Stimulated activated CD8-positive, alpha-beta memory T cell treated with anti-CD3 and anti-CD28 coated beads, Interleukin-12 subunit alpha, Interleukin-12 subunit beta, amount 100 ng/mL, for 24 hours (primary cell): ENCODE results near the gene EI24.
"Not testable (repeated sequence)": the region's sequence is repeated elsewhere in the genome, so short reads cannot be mapped to it uniquely, and the experiment has no call there.

Source experiments
- DNase-seq: peaks from one replicate; pipeline ENCODE4 v3.0.0-alpha.2; 2020; ENCODE audit errors: extremely low read depth

Gene EI24

DNA sequence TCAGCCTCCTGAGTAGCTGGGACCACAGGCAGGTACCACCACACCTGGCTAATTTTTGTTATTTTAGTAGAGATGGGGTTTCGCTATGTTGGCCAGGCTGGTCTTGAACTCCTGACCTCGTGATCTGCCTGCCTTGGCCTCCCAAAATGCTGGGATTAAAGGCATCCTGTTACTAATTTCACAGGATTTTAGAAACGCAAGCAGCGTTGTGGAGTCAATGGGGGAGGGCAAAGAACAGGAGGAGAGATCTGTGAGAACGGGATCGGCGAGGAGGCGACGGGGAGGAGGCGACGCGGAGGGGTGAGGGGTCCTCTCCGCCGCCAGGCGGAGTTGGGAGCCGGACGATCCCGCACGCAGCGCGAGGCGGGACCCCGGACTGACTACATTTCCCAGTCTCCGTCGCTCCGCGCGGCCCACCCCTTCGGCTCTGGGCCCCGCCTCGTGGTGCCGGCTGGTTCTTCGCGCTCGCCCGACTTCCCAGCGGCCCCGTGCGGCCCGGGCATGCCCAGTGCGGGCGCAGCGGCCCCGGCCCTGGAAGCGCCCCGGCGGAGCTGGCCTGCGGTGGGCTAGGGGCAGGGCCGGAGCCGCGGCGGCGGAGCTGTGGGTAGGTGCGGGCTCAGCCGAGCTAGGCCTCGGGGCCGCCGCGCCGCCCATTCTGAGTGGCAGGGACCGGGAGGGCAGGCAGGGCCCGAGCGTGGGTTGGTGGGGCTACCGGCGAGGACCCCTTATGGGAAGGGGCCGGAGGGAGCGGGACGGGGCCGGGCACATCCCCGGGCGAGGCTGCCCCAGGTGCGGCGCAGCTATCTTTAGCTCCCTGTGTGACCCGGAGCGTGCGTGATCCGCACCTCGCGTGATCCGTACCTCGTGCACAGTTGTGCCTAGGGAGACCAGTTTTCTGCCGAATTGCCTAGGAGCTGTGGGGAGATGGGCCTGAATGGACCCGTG, at the start of gene EI24:
TSS of gene EI24 (plus strand) at position 508 of the 945 bp plus-strand sequence. CDS start 3,051 bp downstream, outside the sequence.
- peak; percentile 85 for DNase-seq

DNA sequence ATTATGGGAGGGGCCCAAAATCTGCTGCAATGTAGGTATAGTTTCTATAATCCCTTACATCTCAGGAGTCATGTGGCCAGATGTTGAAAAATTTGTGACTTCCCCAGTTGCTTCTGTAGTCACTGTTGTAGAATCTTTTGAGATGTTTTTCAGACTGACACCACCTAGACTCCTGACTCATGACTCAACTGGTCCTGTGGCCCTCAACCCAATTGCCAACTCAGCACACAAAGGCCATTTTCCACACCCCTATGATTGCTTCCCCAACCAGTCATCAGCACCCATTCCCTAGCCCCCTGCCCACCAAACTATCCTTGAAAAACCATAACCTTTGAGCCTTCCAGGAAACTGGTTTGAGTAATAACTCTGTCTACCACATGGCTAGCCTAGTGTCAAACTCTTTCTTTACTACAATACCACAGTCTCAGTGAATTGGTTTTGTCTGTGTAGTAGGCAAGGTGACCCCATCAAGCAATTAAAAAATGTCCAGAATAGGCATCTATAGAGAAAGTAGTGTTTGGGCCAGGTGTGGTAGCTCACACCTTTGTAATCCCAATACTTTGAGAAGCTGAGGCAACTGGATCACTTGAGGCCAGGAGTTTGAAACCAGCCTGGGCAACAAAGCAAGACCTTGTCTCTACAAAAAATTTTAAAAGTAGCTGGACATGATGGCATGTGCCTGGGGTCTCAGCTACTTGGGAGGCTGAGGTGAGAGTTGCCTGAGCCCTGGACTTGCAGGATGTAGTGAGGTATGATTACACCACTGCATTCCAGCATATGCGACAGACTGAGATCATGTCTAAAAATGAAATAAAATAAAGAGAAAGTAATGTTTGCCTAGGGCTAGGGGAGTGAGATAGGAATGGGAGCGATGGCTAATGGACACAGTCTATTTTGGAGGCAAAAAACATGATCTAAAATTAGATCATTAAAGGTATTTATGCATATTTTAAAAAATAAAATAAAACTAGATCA, 49.1 kb upstream of the EI24 start:
- no peak for DNase-seq

DNA sequence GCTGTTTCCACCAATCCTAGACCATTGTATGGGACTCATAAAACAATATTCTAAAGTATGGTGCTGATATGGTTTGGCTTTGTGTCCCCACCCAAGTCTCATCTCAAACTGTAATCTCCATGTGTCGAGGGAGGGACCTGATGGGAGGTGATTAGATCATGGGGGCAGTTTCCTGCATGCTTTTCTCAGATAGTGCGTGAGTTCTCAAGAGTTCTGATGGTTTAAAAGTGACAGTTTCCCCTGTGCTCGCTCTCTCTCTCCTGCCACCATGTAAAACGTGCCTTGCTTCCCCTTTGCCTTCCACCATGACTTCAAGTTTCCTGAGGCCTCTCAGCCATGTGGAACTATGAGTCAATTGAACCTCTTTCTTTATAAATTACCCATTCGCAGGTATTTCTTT, 44.0 kb upstream of the EI24 start:
- DNase-seq, result no peak

DNA sequence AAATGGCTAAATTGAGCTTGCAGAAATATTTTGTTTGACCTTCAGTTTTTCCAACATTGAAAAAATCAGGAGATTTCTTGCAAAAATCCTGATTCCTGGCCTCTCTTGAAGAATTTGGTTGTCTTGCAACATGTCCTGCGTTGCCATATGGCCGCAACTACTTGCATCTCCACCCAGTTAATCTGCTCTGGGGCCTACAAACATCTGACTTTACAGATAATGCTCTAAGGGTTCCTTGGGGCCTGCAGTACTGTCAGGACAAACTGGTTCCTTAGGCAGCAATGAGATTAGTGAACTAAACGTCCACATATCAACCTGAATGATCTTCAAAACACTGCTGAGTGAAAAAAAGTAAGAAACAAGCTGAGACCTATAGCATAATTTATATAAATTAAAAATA, 36.6 kb upstream of the EI24 start:
- DNase-seq, result no peak

DNA sequence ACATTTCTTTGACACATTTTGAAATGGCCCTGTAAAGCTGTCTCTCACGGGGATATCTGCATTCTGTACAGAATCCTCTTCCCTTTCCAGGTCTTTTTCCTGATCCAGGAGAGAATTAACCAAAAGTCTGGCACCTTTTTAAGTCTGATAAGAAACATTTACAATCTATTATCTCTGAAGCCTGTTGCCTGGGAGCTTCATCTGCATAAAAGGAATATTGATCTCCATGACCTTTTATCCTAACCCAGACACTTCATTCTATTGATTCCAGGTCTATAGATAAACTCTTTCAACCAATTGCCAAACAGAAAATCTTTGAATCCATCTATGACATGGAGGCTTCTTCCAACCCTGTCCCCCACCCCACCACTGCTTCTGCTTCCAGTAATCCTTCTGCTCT, 33.7 kb upstream of the EI24 start:
- DNase-seq, result no peak

DNA sequence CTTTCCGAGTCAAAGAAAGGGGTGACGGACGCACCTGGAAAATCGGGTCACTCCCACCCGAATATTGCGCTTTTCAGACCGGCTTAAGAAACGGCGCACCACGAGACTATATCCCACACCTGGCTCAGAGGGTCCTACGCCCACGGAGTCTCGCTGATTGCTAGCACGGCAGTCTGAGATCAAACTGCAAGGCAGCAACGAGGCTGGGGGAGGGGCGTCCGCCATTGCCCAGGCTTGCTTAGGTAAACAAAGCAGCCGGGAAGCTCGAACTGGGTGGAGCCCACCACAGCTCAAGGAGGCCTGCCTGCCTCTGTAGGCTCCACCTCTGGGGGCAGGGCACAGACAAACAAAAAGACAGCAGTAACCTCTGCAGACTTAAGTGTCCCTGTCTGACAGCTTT, 32.4 kb upstream of the EI24 start:
- DNase-seq, result not testable (repeated sequence)

DNA sequence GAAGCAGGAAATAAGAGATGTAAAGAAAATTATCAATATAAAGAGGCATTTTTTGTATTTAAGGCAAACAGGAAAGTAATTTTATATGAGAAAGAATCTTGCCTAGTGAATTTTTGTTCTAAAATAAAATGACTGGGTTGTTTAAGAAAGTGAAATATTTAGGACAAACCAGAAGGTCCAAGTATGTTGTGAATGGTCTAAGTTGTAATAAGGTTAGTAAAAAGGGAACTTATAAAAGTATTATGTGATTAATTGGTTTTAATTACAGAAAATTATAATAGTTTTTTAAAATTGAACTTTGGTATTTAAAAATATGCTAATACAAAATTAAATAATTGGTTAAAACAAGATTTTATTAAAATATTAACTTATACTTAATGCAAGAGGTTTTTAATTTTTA, 26.6 kb upstream of the EI24 start:
- DNase-seq, result no peak

DNA sequence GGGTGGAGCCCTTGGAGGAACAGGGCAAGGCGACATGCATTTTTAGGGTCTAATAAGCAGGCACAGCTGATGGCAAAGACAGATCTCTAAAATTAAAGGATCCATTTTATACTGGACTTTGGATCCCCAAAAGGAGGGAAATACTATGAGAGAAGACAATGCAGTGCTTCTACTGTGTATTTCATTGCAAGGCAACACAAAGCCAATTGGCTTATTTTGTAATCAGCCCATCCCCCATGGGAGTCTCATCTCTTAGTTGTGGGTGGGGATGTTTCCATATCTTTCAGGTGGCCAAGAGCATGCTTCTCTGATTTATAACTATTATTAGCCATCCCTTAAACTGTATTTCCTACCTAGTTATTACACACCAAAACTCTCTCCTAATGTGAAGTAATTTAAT, 18.5 kb upstream of the EI24 start:
- DNase-seq, result no peak

DNA sequence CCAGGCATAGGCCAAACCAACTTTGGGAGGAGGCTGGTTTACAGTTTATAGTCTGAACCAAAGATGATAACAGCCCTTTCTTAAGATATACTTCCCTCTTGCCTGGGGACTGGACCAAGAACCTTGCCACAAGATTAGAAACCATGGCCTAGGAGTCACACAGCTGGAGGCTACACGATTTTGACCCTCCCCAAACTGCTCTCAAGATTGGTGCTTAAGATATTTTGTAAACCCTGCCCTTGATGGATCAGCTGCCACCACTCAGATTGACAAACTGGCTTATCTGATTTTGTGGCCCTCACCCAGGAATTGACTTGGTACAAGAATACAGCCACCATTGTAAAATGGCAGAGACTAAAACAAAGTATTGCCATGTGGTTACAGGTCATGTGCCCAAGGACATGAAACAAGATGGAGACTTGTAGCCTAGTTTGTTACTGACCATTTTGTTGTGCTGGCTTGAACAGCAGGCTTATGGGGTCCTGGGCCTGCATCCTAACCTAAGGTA, 17.4 kb upstream of the EI24 start:
- DNase-seq, result no peak

DNA sequence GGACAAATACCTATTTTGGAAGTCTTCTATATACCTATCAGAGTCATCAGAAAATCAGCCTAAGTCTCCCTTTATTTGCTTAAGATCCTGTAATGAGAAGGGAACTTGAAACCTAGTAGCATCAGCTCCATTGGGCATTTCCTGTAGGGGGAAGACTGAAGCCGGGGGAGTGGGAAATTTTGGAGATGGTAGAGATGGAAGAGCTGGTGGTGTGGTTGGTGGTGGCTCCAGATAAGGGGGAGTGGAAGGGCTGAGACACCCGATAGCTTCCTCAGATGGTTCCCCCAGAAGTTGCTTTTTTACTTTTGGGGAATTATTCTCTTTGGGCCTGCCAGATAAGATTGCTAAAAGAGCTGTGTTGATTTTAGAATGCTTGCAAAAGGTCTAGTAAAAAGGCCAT, 16.4 kb upstream of the EI24 start:
- no peak for DNase-seq

DNA sequence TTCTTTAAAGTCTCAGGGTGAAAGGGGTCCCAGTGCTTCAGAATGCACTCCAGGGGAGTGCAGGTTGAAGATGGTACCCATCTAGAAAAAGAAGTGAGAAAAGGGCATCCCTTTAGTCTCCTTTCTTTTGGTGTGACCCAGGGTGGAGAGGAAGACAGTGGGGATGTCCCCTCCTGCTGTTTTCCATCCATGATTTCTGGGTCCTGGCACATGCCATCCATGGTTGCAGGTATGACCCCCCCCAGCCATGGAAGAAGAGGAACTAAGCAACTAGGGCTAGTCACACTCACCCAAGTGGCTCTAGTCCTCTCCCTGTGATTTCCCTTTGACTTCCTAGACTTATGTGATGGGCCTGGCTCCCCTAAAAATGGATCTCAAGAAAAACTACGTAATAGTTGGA, 15.9 kb upstream of the EI24 start:
- DNase-seq, result no peak

DNA sequence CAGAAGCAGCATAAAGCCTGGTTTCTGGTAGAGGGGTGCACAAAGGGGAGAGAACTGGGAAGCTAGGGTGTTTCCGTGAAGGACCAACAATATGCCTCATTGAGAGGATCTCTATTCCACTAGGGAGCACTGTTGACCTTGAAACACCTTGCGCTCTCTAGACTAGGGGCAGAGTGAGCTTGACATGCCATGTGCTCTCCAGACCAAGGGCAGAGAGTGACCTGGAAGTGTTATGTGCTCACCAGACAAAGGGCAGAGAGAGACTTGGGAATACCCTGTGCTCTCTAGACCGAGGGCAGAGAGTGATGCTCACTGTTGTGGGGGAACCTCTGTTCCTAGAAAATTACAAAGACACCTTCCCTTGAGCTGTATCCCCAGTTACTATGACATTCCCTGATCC, 15.2 kb upstream of the EI24 start:
- no peak for DNase-seq

DNA sequence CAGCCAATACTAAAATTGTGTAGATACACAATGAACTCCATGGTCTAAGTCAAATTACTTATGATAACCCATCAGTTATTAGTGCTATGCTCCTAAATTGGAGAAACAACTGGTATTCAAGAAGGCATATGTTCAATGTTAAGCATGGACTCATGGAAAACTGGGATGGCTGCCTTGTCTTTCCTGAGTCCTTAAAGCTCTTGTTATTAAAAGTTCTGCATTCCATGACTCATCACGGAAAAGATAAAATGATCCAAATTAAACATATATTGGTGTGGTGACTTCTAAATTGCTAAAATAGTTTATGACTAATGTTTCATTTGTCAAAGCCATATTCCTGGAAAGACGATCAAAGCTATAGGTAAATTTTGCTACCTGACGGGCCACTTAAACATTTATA, 9.4 kb upstream of the EI24 start:
- DNase-seq, result no peak

DNA sequence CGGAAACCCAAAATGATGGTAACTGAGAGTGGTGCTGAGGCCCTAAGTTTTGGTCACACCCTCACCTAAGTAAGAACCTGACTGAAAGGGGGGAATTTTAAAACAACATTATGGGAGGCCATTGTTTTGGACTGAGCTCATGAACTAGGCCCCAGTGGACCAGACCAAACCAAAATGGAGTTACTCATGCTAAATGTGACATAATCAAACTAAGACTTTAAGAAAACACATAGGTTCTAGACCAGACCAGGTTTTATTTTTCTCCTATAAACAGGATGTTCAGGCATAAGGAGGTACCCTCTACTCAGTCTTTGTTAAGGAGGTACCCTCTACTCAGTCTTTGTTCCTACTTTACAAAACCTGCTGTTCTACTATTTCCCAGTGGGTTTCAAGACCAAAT, 7.4 kb upstream of the EI24 start:
- DNase-seq, result no peak

DNA sequence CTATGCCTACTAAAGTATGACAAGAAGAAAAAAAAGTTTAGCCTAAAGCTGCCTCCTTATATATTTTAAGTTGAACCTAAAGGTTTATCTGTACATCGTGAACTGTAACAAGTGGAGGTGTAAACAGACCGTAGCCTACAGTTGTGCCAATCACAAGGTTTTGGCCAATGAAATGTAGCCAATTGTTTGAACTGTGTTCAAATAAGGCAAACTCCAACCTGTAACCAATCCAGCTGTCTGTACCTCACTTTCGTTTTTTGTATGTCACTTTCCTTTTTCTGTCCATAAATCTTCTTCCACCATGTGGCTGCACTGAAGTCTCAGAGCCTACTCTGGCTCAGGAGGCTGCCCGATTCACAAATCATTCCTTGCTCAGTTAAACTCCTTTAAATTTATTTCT, 6.8 kb upstream of the EI24 start:
- DNase-seq, result no peak

DNA sequence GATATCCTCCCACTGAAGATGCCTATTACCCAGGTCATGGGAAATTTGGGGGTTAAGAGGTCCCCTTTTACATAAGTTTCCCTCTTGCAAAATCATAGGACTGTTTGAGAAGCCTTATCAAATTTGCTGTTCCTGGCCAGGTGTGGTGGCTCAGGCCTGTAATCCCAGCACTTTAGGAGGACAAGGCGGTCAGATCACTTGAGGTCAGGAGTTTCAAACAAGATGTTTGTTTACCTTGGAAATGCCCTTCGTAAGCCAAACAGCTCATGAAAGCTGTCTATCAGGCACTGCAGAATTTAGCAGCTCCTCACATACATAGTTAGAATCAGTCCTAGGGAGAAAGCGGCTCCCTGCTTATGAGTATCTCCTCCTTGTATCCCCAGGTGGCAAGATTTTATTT, 4.9 kb upstream of the EI24 start:
- DNase-seq, result no peak

DNA sequence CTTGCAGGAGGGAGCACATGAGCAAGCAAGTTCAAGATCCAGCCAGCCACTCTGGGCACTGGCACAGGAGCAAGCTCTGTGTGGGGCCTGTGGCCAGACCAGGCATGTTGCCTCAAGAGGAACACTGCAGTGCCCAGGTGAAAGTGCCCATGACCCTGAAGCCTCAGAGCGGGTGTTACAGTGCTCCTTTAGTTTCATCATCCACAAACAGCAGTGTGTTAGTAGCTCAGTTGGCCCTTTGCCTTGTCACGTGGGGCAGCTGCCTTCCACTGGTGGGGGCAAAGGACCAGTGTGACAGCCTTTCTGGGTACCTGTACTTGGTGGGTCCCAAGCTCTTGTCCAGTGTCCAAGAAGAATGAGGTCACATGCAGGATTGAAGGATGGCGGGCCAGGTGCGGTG, 3.0 kb upstream of the EI24 start:
- DNase-seq, result no peak

DNA sequence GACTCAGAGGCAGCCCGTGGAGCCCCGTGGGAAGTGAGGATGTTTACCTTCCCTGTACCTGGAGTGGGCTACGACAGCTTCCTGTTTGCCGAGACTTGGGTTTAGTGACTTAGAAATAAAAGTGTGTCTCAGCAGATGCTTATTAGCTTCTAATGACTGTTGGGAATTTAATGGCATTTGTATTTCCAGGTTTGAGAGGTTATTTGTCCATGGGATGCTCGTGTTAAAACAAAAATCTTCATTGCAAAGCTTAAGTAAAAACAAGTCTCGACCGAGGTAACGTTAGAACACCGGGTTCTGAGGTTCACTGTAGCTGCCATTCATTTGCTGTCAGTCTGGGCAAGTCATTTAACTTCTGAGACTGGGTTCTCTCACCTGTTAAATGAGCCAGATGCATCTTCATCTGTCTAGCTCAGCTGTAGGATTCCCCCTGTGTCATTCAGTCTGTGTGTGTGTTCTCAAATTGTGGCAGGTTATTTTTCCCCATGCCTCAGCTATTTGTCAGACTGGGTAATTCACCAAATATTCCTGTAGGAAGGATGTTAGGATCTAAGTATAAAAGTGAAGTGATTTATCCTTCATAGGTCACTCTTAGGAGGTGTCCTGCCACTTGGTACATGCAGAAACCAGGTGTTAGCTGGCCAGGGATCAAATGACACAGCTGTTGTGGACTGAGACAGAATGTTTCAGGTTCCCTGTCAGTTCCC, 791 bp downstream of the EI24 start:
- no peak for DNase-seq

DNA sequence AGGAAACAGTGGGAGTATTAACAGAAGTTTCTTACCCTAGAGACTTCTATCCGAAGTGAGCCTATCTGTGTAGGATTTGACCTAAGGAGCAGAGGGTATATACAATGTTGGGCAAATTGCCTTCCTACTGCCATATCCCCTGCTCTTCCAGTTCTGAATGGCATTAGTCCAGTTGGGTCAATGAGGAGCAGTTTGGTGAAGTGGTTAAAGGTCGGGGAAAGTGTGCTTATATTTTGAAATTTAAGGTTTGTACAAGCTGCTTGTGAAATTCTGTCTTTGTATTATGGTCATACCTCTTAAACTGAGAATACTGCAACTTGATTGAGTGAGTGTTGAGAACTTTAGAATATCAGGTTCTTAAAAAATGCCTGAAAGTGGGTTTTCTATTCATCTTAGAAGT, 1.7 kb downstream of the EI24 start:
- DNase-seq, result no peak

DNA sequence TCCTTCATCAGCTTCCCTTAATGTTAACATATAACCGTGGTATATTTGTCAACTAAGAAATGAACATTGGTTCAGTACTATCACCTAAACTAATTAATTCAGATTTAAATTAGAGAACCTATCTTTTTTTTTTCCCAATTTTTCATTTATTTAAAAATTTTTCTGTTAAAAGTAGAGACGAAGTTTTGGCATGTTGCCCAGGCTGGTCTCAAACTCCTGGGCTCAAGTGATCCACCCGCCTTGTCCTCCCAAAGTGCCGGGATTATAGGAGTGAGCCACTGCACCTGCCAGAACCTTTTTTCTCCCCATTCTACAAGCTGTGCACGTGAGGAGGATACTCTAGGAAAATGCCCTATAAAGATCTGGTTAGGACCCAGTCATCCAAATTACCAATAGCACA, 3.6 kb downstream of the EI24 start:
- DNase-seq, result no peak

DNA sequence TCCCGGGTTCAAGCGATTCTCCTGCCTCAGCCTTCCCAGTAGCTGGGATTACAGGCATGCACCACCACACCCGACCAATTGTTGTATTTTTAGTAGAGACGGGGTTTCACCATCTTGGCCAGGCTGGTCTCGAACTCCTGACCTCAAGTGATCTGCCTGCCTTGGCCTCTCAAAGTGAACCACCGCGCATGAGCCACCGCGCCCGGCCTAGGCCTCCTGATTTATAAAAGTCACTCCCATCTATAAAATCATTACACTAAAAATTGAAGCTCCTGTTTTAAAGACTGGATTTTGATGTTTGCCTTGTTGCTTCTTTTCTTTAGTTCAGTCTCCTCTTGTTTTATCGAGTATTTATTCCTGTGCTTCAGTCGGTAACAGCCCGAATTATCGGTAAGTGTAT, 7.9 kb downstream of the EI24 start:
- not testable (repeated sequence) for DNase-seq

DNA sequence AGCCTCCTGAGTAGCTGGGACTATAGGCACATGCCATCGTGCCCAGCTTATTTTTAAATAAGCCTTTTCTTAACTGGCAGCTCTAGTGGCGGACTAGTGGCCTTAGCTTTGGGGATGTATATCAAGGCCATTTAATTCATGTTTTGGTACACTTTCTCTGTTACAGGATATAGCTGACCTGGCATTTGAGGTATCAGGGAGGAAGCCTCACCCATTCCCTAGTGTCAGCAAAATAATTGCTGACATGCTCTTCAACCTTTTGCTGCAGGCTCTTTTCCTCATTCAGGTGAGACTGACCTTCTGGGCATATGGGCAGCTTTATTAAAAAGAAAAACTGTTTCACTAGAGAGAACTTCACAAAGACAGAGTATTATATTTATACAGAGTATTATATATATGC, 9.5 kb downstream of the EI24 start:
- DNase-seq, result no peak
